ENCODE results near the gene KRT24. TPM values are rescaled to one million over a fixed set of nuclear protein-coding genes. Genes with fewer than 3 reads are reported as not detected.

Gene KRT24
- total RNA-seq, 4 donors from 2014 or later: not detected

DNA sequence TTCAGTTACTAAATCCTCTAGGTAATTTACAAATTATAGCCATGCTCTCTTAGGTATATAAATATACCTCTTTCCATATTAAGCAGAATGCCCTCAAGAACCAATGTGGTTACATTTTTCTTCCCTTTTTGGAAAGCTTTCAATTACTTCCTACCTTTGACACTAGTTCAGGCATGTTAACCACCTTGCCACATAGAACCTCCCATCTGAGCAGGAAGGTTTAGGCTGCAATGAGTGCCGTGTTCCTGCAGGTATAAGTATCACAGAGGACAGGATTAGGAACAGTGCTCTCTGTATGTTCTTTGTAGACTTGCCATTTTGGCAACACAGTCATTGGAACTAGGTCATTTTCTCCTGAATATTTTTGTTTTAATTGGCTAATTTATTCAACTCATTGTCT, 31.5 kb upstream of the KRT24 start:
- DNase-seq (no peak), ATAC-seq (no peak)
- Histone ChIP-seq H3K27me3 (peaks cover 3 to 5% (median 5%) of the 10 kb centered on the region in 3 donors), H3K9me3 (no peaks in the 10 kb centered on the region), H3K36me3 (no peaks in the 10 kb centered on the region), H3K27ac (no peak overlapping the region), H3K4me1 (no peaks in the 10 kb centered on the region), H3K4me3 (no peak overlapping the region)
- in situ Hi-C loops (cut with MboI; ENCODE audit: low sequenced_read_pairs in 4 of 4) (no loop called here), intact Hi-C loops (cut with DNase I; ENCODE audit: low total_unique reads) (no loop called here)
- no peak for TF ChIP-seq POLR2A (IDR thresholded peaks at IDR 0.05)
- TF ChIP-seq, protein P1, sequence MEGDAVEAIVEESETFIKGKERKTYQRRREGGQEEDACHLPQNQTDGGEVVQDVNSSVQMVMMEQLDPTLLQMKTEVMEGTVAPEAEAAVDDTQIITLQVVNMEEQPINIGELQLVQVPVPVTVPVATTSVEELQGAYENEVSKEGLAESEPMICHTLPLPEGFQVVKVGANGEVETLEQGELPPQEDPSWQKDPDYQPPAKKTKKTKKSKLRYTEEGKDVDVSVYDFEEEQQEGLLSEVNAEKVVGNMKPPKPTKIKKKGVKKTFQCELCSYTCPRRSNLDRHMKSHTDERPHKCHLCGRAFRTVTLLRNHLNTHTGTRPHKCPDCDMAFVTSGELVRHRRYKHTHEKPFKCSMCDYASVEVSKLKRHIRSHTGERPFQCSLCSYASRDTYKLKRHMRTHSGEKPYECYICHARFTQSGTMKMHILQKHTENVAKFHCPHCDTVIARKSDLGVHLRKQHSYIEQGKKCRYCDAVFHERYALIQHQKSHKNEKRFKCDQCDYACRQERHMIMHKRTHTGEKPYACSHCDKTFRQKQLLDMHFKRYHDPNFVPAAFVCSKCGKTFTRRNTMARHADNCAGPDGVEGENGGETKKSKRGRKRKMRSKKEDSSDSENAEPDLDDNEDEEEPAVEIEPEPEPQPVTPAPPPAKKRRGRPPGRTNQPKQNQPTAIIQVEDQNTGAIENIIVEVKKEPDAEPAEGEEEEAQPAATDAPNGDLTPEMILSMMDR (IDR thresholded peaks at IDR 0.05 in 4 of 5, conservative IDR thresholded peaks at IDR 0.05 in 1 of 5): no peak

DNA sequence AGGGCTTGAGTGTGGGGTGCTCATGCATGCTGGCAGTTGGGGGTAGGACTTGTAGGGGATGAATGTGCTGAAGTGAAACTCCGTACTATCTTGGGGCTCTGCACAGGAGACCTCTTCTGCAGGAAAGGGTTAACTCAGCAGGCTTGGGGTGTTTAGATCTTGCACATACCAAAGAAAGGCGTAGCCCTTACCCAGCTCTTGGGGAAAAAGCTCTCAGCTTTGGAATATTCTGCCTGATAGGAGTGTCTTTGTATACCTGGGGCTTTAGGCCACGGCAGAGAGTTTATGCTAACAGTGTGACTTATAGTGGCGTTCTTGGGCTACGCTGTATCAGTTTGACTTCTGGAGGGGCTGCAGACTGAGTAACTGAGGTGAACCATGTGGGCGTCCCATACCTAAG, 30.5 kb upstream of the KRT24 start:
- Histone ChIP-seq H3K27ac (no peak overlapping the region), H3K4me3 (no peak overlapping the region), H3K9me3 (no peaks in the 10 kb centered on the region), H3K27me3 (peaks cover 3 to 5% (median 5%) of the 10 kb centered on the region in 3 donors), H3K4me1 (no peaks in the 10 kb centered on the region), H3K36me3 (no peaks in the 10 kb centered on the region)
- ATAC-seq (no peak), DNase-seq (no peak)
- in situ Hi-C loops (cut with MboI; ENCODE audit: low sequenced_read_pairs in 4 of 4) (no loop called here), intact Hi-C loops (cut with DNase I; ENCODE audit: low total_unique reads) (no loop called here)
- no peak for TF ChIP-seq POLR2A (IDR thresholded peaks at IDR 0.05)
- TF ChIP-seq, protein P1 (IDR thresholded peaks at IDR 0.05 in 4 of 5, conservative IDR thresholded peaks at IDR 0.05 in 1 of 5): no peak

DNA sequence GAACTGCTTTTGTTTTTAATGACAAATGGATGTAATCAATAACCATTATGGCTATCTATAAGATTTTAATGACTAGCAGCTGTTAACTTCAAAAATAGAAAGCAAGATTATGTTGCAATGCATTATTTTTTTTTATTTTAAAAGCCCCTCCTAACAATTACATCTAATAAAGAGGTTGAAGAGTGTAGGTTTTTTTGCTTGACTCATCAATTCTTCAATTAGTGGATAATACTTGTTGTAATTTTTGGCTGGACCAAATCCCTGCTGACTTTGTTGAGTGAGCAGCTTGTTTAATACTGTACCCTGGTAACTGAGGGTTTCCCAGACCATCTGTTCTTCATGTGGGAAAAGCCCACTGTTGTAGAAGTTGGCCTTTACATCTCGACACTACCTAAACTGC, 27.4 kb upstream of the KRT24 start:
- H3K4me3 ChIP-seq: no peak overlapping the region
- intact Hi-C loops (cut with DNase I; ENCODE audit: low total_unique reads): no loop called here
- no peaks in the 10 kb centered on the region for H3K9me3 ChIP-seq
- DNase-seq (no peak), ATAC-seq (no peak)
- TF ChIP-seq, protein P1 (IDR thresholded peaks at IDR 0.05 in 4 of 5, conservative IDR thresholded peaks at IDR 0.05 in 1 of 5): no peak
- TF ChIP-seq POLR2A (IDR thresholded peaks at IDR 0.05): no peak
- H3K36me3 ChIP-seq: no peaks in the 10 kb centered on the region
- H3K4me1 ChIP-seq: no peaks in the 10 kb centered on the region
- in situ Hi-C loops (cut with MboI; ENCODE audit: low sequenced_read_pairs in 4 of 4): no loop called here
- no peak overlapping the region for H3K27ac ChIP-seq
- peaks cover 3 to 5% (median 5%) of the 10 kb centered on the region in 3 donors for H3K27me3 ChIP-seq

DNA sequence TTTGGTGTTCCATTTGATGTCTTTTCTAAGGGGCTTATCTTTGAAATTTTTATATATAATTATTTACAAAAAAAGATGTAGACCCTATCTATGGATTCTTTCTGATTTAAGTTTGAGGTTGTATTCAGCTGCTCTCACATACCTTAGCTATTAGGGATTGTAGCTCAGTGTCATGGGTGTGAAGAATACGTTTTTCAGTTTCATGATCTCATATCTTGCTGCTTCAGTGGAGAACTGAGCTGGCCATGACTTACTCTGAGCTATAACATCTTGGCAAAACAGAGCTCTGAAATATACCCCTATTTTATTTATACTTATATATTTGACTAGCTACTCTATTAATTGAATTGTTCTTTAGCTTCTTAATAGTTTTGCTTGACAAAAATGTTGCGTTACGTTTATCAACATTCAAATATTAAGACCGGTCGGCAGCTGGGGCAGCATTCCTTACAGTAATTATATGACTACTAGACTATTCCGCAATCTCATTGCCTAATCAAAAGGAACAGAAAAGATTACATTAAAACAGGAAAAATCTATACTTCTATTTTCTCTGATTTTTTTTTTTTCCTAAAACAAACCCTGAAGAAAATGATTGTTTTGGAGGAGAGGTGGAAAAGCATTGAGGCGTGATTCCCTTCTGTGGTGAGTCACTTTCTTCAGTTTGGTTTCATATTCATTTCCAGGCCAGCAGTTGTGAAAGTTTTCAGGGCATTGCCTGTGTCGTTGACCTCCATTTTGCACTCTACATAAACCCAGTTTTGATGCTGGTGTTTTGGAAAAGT, 24.1 kb upstream of the KRT24 start:
- DNase-seq: no peak
- in situ Hi-C loops (cut with MboI; ENCODE audit: low sequenced_read_pairs in 4 of 4): no loop called here
- intact Hi-C loops (cut with DNase I; ENCODE audit: low total_unique reads): loop anchor here (1.0 kb wide), 1 partner anchor 107 kb away; no protein-coding TSS in a partner anchor
- Histone ChIP-seq H3K9me3 (no peaks in the 10 kb centered on the region), H3K36me3 (no peaks in the 10 kb centered on the region), H3K4me1 (no peaks in the 10 kb centered on the region), H3K27ac (no peak overlapping the region), H3K4me3 (no peak overlapping the region), H3K27me3 (peaks cover 0 to 5% (median 5%) of the 10 kb centered on the region in 3 donors)
- TF ChIP-seq, protein P1 (IDR thresholded peaks at IDR 0.05 in 4 of 5, conservative IDR thresholded peaks at IDR 0.05 in 1 of 5): no peak
- TF ChIP-seq POLR2A (IDR thresholded peaks at IDR 0.05): no peak
- no peak for ATAC-seq
